Medulla oblongata (tissue), 1 donor: ENCODE measurements around the gene ADGRB2.
A peak's percentile ranks its signal among the peaks of the same experiment; 100 is the strongest.

Experiments used
- DNase-seq: peaks from one replicate; pipeline ENCODE4 v3.0.0-alpha.2; 2015; ENCODE audit errors: extremely low spot score

The ADGRB2 gene

DNA sequence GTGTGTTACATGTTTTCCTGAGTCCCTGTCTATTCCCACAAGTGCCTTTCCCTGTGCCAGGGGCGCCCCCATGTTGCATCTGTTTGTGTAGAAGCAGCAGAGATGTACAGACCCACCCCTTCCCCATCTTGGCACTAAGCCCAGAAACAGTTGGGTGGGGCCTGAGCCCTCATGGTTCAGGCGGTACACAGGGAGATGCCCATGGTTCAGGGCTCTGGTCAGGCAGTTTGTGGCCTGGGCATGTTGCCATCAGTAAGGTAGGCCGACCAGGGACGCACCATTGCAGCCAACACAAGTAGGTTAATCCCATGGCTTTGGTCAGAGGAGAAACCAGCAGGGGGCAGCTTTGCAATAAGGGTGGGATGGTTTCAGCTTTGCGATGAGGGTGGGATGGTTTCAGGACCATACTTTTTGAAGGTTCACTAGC, 914 bp upstream of the ADGRB2 start:
- DNase-seq = peak; percentile 64

DNA sequence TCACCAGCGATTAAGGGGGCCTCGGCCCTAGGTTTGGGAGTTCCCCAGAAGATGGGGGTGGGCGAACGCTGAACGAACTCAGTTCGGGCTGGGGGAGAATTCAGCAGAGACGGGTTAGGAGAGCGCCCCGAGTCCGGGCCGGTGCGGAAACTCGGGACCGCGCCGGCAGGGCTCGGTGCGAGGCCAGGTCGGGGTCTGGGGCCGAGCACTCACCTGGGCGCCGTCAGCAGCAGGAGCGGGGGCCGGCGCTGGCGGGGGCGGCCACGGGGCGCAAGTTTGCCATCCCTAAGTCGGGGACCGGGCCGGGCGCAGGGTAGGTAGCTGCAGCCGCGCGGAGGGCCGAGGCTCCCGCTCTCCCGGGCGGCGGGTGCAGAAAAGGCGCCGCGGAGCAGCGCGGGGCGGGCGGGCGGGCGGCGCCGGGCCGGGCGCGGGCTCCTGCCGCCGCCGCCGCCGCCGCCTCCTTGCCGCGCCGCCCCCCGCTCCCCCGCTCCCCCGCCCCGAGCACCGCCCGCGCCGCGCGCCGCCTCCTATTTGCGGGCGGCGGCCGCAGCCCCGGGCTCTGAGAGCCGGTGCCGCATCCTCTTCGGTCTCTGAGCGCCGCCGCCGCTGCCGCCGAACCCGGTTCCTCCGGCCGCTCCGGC, 349 bp downstream of the ADGRB2 start:
- no peak for DNase-seq

GRCh38 chr1:31762726-31763670, 1.1 kb downstream of the ADGRB2 start:
- peak; percentile 83 for DNase-seq

GRCh38 chr1:31762323-31762722, 1.8 kb downstream of the ADGRB2 start:
- DNase-seq = no peak

DNA sequence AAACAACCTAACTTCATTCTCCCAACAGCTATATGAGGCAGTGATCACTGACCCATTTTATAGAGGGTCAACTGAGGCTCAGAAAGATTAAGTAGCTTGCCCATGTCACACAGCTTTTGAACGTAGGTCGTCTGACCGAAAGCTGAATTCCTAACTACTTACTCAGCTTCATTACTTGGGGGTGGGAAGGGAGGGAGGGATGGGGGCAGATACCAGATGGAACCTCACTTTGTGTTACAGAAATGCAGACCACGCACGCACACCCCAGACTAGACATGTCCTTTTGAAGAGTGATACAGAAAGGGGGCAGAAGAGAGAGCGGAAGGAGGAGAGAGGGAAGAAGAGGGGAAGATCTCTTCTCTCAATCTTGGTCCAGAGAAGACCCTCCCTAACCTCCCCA, 2.3 kb downstream of the ADGRB2 start:
- no peak for DNase-seq

- peak; percentile 58 for DNase-seq
Observed at GRCh38 chr1:31760471-31761470, 3.4 kb downstream of the ADGRB2 start.

DNA sequence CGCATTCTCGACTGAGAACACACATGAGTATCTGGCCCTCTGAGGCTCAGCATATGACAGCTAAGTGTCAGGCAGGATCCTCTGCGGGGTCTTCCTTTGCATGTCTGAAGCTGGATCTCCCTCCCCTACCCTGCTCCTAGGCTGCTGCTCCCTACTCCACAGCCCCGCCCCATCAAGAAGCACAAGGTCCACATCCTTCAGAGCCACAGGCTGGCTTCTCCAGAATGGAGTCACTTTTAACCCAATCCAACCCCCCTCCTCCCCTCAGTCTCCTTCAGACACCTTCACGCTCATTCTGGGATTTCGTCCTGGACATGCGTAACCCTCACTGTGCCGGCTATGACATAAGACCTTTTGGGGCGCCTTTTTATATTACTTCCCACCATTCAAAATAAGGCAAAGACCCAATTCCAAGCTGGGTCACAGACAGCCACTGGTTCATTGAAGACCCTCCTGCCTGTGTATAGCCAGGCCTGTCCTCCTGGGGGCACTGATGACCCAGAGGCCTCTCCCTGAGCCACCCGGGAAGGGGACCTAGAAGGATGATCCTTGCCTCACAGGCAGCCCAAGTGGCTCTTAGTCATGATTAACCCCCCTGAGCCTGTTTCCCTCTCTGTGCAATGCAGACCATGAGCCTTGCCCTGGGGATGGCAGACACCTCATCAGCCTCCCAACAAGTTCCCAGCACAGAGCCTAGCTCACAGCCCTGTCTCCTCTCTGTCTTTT, 4.7 kb downstream of the ADGRB2 start:
- no peak for DNase-seq

DNA sequence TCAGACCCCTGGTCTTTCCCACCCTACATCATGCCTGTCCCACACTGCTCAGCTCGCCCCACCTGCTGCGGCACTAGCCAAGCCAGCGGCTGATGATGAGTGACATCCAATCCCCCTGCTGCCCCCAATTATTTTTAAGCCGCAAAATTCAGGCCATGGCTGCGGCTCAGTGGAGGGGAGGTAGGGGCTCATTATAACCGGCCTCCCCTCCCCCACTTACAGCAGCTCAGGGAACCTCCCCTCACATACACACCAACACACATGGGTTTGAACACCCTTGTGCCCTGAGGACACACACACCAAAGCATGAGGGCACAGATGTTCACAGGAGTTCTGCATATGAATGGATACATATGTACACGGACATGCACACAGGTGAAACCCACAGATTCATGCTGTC, 5.3 kb downstream of the ADGRB2 start:
- no peak for DNase-seq

DNA sequence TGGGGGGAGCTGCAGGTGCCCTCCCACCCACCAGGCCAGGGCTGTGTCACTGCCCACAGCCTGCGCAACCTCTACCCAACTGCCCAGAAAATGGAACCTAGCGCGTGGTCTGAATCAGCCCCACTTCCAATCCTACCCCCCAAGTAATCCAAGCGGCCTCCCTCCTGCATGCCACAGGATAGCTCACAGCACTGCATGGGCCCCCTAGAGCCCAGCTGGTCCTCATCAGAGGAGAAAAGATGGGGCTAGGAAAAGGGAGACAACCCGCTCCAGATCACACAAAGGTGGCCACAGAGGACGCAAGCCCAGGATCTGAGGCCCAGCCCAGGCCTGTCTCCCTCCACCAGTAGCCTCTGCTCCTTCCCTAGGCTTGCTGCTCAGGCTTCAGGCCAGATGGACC, 6.2 kb downstream of the ADGRB2 start:
- DNase-seq = no peak

- DNase-seq = no peak
Observed at GRCh38 chr1:31757204-31757679, 6.9 kb downstream of the ADGRB2 start.

GRCh38 chr1:31756578-31756977, 7.6 kb downstream of the ADGRB2 start:
- no peak for DNase-seq

GRCh38 chr1:31755850-31756492, 8.2 kb downstream of the ADGRB2 start:
- no peak for DNase-seq

DNA sequence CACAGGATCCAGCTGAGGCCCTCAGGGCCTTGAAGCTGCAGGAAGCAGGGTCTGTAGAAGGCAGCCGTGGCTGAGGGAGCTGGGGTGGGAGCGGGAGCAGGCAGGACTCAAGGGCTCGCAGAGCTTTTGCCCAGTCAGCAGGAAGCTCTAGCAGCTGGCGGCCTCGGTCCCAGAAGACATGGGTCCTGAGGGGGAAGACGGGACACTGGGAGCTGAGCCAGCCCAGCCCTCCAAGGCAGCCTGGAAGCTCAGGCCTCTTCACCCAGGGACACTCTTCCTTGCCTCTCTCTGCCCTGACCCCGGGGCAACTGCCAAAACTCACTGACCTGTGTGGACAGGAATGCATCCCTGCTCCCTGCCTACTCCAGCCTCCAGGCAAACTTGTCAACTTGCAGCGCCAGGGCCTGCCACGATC, 8.9 kb downstream of the ADGRB2 start:
- no peak for DNase-seq

- no peak for DNase-seq
Observed at GRCh38 chr1:31754397-31754796, 9.7 kb downstream of the ADGRB2 start.

DNA sequence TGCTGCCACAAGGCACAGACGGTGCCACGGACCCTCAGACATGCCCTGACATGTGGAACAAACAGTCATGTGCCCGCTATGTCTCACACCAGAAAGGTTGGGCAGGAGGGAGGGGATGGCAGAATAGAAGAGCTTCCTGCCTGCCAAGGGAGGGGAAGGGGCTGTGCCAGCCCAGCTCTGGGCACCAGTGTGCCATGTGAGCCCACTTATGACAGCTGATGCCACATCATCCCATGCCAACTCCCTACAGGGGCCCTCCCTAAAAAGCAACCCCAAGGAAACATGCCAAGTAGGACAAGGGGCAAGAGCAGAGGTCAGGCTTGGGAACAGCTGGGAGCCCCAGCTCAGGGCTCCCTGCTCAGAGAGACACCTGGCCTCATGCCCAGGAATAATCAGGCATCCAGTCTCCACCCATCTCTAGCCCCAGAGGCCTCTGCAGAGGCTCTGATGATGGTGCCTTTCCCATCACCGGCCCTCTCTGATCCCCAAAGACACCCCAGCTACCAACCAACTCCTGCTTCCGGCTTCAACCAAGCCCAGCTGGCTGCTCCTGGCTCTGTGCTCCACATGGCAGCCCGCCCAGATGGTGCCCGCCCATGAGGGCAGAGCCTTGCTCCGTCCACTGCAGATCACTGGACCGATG, 10.3 kb downstream of the ADGRB2 start:
- peak; percentile 96 for DNase-seq

GRCh38 chr1:31752952-31753475, 11.1 kb downstream of the ADGRB2 start:
- peak; percentile 56 for DNase-seq

- no peak for DNase-seq
Observed at GRCh38 chr1:31752258-31752657, 11.9 kb downstream of the ADGRB2 start.

DNA sequence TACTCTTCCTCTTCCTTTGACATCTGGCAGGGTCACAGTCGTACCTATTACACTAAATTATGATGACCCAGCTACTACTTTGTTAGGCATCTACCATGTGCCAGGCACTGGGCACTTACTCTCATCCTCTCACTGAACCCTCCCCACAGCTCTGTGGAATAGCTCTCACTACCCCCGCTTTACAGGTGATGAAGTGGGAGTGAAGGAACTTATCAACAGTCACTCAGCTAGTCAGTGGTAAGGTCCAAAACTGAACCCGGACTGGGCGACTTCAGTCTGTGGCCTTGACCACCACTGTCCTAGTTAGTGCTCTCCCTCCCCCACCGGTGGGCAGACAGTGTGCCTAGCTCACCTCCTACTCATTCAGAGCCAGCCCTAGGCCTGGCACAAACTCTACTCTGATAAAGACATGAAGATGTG, 12.3 kb downstream of the ADGRB2 start:
- no peak for DNase-seq

GRCh38 chr1:31750858-31751510, 13.2 kb downstream of the ADGRB2 start:
- DNase-seq = no peak
